ENCODE measurements around the gene ATXN10.

DNA sequence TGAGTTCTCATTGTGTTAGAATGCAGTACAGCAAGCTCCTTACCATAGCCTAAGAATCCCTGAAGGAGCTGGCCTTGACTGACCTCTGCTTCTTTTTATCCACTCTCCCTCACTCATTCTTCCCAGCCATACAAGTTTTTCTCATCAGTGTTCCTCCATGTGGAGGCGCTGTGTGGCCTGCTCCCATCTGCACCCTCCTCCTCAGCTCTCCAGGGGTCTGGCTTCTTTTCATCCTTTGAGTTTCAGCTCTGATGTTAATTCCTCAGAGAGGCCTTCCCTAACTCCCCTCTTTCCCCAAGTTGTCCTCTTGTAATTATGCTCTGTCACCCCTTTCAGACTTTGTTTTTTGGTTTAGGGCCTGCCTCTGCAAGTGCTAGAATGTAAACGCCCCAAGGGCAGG is 160.5 kb downstream of the ATXN10 start:
- TF ChIP-seq, protein P1, sequence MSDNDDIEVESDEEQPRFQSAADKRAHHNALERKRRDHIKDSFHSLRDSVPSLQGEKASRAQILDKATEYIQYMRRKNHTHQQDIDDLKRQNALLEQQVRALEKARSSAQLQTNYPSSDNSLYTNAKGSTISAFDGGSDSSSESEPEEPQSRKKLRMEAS (IDR thresholded peaks at IDR 0.05; ENCODE audit: low read depth, low read length), result no peak
- TF ChIP-seq, protein P2, sequence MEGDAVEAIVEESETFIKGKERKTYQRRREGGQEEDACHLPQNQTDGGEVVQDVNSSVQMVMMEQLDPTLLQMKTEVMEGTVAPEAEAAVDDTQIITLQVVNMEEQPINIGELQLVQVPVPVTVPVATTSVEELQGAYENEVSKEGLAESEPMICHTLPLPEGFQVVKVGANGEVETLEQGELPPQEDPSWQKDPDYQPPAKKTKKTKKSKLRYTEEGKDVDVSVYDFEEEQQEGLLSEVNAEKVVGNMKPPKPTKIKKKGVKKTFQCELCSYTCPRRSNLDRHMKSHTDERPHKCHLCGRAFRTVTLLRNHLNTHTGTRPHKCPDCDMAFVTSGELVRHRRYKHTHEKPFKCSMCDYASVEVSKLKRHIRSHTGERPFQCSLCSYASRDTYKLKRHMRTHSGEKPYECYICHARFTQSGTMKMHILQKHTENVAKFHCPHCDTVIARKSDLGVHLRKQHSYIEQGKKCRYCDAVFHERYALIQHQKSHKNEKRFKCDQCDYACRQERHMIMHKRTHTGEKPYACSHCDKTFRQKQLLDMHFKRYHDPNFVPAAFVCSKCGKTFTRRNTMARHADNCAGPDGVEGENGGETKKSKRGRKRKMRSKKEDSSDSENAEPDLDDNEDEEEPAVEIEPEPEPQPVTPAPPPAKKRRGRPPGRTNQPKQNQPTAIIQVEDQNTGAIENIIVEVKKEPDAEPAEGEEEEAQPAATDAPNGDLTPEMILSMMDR (IDR thresholded peaks at IDR 0.05; ENCODE audit: low read depth, low read length), result peak; percentile 10

Data from NB4 (cell line).